ENCODE results near the gene RAP2A.

DNA sequence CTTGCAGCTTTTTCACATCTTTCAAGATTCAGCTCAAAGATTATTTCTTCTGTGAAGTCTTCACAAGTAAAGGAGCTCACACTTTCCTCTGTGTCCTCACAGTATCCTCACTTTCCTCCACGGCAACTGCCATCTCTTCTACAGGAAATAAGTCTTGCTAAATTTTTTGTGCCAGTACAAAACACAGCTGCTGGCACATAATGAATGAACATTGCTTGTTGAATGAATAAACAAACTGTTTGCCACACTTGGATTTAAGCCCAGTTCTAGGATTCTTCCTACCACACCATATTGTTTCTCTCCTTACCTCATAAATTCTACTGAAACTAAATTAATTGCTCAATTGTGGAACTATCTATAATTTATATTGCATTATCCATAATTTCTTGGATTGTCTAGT, 59.5 kb downstream of the RAP2A start:
- TF ChIP-seq CTCF (IDR thresholded peaks at IDR 0.05; ENCODE audit: low read length) (no peak), EZH2 (optimal IDR thresholded peaks at IDR 0.05; ENCODE audit: low read depth, low read length) (no peak), EZH2phosphoT487 (IDR thresholded peaks at IDR 0.05; ENCODE audit: low read length) (no peak)
